H7 (cell line): ENCODE data around the gene C8G. TPM values are rescaled to one million over a fixed set of nuclear protein-coding genes. Genes with fewer than 3 reads are reported as not detected.

ENCODE experiments used
- DNase-seq: peaks from one replicate; pipeline ENCODE4 v3.0.0; 2012
- H3K27me3 ChIP-seq: 2 replicates; pipeline ENCODE4 v1.6.0; 2011; ENCODE audit warnings: mild to moderate bottlenecking, low read length; ENCODE audit not compliant: control insufficient read depth, insufficient read depth
- H3K36me3 ChIP-seq: replicated peaks from 2 replicates; pipeline ENCODE4 v1.5.1; 2011; ENCODE audit warnings: low read length; ENCODE audit not compliant: control insufficient read depth, insufficient read depth
- H3K4me3 ChIP-seq: 2 replicates; pipeline ENCODE4 v1.5.1; 2011; ENCODE audit warnings: low read depth, mild to moderate bottlenecking, control low read depth, low read length, moderate library complexity; ENCODE audit not compliant: insufficient read depth
- total RNA-seq: library from RNA; depleted of rRNA; stranded (reverse); fragments of >200 nt; shearing (Covaris generic); gene quantifications from 2 replicates; pipeline ENCODE4 v1.2.3, GENCODE V29; 2014

The C8G gene
- total RNA-seq, 1 experiment from 2014 or later, result not detected

DNA sequence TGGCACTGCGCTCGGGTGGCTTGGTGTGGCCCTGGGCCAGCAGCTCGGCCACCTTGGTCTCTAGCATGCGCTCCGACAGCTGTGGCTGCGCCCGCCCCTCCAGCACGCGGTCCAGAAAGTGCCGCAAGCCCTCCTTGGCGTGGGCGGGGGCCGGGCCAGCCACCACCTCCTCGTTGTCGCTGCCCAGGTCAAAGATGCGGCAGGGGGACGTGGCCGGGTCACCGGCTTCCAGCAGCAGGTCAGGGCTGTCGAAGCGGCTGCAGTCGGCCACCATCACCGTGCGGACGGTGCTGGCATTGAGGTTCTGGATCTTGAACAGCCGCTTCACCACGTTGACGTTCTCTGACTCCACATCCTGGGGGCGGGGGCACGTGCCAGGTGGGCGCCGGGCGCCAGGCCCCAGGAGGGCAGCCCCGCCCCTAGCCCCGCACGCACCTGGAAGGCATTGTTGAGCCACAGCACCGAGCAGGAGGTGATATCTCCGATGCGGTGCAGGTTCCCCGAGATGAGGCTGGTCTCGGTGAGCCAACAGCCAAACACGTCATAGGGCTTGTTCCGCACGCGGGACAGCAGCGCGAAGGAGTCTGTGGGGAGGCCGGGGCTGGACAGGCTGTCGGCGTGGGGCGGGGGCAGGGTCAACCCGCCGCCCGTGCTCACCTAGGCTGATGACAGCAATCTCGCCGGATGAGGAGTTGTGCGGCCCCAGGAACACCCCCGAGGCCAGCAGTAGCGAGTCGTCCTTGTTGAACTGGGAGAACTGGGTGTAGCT is 2.7 kb upstream of the C8G start:
- no peaks in the 10 kb centered on the region for H3K27me3 ChIP-seq
- H3K4me3 ChIP-seq, result no peak overlapping the region
- peak; percentile 64 for DNase-seq
- H3K36me3 ChIP-seq, result peaks cover 5% of the 10 kb centered on the region

DNA sequence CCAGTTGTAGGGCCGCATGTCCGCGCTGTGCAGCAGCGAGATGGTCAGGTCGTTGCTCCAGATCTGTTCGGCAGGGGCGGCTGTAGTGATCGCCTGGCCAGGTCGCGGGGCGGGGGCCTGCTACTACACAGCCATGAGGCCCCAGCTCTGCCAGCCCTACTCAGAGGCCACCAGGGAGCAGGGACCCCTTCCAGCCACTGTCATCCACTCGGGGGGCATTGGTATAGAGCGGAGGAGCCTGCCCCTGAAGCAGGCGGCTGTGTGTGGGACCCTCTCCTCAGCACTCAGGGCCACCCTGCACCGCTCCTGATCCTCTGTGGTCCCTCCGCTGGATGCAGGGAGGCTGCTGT is 2.2 kb upstream of the C8G start:
- no peak for DNase-seq
- H3K36me3 ChIP-seq, result peaks cover 5% of the 10 kb centered on the region
- H3K27me3 ChIP-seq, result no peaks in the 10 kb centered on the region
- no peak overlapping the region for H3K4me3 ChIP-seq

DNA sequence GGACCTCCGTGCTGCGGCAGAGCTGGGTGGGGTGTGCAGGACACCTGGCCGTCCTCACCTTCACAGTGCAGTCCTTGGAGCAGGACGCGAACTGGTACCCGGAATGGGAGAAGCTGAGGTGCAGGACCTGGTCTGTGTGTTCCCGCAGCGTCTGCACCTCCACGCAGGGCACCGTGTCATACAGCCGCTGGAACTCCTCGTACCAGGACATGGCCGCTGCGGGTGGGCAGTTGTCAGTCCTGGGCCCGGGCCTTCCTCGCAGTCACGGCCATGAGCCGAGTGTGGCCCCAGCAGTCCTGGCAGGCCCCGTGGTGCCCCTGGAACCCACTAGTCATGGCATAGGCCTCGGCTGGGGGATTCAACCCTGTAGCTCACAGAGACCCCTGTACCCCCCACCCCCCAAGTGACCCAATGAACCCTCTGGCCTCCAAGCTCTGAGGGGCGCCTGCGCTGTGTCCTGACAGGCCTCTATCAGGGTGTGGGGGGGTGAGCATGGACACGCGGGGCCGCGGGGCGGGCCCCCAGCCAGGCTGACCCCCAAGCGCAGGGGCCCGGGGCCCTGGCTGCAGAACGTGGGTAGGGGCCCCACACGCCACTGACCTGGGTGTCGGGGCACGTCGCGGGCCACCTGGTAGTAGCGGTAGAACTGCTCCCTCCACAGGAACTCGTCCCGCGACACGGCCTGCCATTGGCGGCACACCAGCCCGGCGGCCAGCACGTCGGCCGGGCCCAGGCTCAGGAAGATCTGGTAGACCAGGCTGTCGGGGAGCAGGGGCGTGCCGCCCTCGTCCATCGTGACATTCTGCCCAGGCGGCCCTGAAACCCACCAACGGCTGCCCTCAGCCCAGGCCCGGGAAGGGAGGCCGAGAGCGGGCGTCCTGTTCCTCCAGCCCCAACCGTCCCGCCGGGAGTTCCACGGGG is 1.5 kb upstream of the C8G start:
- H3K4me3 ChIP-seq, result peak overlapping the region; percentile 75
- peak; percentile 92 for DNase-seq
- H3K36me3 ChIP-seq, result peaks cover 5% of the 10 kb centered on the region
- no peaks in the 10 kb centered on the region for H3K27me3 ChIP-seq

DNA sequence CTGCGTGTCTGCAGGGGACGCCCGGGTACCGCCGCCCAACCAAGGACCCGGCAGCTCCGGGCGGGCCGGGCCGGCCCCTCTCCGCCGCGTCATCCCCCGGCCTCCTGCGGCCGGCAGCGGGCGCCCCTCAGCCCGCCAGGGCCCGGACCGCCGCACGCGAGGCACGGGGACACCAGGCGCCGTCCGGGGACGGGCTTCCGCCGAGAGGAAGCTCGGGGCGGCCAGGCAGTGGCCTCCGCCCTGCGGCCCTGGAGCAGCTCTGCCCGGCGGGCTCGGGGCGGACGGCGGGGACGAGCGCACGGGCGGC is 878 bp upstream of the C8G start:
- no peaks in the 10 kb centered on the region for H3K27me3 ChIP-seq
- peaks cover 5% of the 10 kb centered on the region for H3K36me3 ChIP-seq
- peak overlapping the region; percentile 75 for H3K4me3 ChIP-seq
- no peak for DNase-seq

DNA sequence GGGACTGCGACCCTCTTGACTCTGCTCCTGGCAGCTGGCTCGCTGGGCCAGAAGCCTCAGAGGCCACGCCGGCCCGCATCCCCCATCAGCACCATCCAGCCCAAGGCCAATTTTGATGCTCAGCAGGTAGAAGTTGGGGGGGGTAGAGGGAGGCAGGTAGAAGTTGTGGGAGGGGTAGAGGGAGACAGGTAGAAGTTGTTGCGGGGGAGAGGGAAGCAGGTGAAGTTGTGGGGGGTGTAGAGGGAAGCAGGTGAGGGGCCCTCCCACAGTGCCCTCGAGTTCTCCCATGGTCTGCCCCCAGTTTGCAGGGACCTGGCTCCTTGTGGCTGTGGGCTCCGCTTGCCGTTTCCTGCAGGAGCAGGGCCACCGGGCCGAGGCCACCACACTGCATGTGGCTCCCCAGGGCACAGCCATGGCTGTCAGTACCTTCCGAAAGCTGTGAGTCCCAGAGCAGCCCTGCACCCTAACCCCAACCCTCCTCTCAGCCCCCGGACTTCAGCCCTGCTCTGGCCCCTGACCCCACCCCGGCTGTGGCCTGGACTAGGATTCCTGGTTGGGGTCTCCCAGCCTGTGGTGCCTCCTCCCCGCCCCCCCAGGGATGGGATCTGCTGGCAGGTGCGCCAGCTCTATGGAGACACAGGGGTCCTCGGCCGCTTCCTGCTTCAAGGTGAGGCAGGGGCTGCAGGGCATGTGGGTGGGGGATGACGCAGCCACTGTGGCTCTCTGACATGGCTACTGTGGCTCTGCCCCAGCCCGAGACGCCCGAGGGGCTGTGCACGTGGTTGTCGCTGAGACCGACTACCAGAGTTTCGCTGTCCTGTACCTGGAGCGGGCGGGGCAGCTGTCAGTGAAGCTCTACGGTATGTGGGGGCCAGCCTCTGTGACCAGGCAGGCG is 537 bp downstream of the C8G start:
- DNase-seq, result peak; percentile 67
- no peaks in the 10 kb centered on the region for H3K27me3 ChIP-seq
- no peak overlapping the region for H3K4me3 ChIP-seq
- peaks cover 3% of the 10 kb centered on the region; the same call in 1 of the 2 replicates for H3K36me3 ChIP-seq

DNA sequence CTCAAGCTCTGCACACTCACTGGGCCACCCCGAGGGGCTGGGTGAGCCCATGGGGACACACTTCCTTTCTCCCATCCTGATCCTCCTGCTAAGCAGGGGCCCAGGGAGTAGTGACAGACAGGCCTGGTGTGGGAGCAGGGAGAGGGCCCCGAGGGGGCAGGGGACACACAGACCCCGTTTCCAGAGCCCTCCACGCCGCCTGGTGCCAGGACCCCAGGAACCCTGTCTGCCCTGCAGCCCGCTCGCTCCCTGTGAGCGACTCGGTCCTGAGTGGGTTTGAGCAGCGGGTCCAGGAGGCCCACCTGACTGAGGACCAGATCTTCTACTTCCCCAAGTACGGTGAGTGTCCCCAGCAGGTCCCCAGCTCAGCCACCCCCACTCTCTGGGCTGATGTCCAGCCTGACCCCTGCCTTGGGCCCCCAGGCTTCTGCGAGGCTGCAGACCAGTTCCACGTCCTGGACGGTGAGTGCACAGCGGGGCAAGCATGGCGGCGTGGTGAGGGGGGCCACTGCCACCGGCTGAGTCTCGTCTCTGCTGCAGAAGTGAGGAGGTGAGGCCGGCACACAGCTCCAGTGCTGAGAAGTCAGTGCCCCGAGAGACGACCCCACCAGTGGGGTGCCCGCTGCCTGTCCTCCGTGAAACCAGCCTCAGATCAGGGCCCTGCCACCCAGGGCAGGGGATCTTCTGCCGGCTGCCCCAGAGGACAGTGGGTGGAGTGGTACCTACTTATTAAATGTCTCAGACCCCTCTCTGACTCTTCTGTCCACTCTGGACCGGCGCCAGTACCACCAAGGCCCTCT is 1.4 kb downstream of the C8G start:
- DNase-seq, result no peak

DNA sequence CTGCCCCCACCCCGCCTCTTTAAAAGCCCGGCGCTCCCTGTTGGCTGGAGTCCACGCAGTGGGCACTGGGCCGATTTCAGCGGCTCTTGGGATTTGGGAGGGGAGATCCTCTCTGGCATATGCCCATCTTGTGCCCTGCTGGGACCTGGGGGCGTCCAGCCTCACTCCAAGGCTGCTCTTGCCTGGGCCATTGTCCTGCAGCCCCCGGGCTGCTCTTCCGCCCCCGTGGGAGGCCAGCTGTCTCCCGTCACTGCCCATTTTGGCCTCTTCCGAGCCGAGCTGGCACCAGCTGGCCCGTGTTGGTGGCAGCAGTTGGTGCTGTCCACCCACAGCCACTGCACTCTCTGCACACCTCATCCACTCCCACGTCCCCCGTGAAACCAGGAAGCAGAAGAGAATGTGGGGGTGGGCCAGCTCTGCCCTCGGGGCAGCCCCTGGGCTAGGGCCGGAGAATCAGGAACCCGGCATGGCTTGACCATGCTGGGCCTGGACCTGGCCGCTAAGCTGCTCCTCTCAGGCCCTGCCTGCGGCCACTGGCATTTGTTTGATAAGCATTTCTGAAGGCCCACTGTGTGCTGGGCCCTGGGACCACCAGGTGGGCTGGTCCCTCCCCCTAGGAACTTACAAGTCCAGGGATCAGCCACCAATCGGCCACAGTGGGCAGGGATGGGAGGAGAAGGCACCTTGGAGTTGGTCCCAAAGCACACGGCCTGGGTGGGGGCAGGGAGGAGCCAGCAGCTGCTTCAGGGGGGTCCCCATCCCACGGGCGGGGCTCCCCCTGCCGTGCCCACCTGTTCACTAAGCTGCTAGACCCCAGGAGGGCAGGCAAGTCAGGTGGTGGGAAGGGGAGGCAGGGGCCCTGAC is 2.2 kb downstream of the C8G start:
- H3K27me3 ChIP-seq, result no peaks in the 10 kb centered on the region
- no peak overlapping the region for H3K4me3 ChIP-seq
- DNase-seq, result no peak
- H3K36me3 ChIP-seq, result no peaks in the 10 kb centered on the region; the same call in 1 of the 2 replicates

More for the DNA sequence above, 1.4 kb downstream of the C8G start:
- H3K36me3 ChIP-seq, result peaks cover 3% of the 10 kb centered on the region; the same call in 1 of the 2 replicates
- H3K27me3 ChIP-seq, result no peaks in the 10 kb centered on the region
- no peak overlapping the region for H3K4me3 ChIP-seq

DNA sequence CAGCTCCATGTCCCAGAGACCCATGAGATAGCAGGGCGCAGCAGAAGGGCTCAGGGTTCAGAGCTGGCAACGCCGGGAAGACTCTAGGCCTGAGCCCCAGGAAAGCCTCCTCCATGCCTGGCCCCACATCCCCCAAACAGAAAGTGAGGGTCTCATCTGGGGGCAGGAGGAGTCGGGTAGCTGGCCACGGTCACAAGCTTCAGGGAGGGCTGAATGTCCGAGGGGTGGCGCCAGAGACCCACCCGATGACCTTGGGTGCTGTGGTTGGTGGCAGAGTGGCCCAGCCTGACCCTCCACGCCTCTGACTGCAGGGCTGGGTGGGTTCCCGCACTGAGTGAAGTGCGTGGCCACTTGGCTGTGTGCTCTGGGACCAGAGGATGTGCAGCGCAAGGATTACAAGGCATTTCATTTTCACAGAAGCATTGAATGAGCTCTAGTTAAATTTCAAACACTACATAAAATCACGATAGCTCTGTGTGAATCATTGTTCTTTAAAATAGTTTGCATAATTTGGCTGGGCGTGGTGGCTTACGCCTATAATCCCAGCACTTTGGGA is 3.0 kb downstream of the C8G start:
- peak; percentile 92 for DNase-seq
- no peaks in the 10 kb centered on the region for H3K36me3 ChIP-seq
- no peaks in the 10 kb centered on the region for H3K27me3 ChIP-seq
- no peak overlapping the region for H3K4me3 ChIP-seq

DNA sequence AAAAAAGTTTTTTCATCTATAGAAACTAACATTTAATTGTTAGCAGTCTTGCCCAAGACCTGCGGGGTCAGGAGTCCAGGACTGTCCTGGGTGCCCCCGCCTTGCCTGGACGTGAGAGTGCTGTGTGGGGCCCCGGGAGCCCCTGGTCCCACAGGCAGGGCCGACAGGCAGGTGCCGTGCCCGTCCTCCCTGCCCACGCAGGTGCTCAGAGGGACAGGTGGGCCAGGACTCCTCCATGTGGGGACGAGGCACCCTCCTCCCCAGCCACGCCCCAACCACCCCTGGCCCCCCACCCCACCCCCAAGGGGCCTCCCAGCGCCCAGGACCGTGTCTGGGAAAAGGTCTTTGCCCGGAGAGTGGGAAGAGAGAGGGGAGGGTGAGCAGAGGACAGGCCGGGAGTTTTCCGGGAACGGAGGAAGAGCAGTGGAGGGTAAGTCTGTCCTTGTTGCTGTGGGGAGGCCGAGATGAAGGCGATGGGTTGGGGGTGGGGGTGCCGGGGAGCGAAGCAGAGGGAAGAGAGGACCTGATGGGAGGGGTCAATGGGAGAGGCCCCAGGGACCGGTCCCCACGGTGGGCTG is 4.3 kb downstream of the C8G start:
- H3K4me3 ChIP-seq, result peak overlapping the region; percentile 75
- no peak for DNase-seq
- no peaks in the 10 kb centered on the region for H3K27me3 ChIP-seq
- H3K36me3 ChIP-seq, result no peaks in the 10 kb centered on the region

DNA sequence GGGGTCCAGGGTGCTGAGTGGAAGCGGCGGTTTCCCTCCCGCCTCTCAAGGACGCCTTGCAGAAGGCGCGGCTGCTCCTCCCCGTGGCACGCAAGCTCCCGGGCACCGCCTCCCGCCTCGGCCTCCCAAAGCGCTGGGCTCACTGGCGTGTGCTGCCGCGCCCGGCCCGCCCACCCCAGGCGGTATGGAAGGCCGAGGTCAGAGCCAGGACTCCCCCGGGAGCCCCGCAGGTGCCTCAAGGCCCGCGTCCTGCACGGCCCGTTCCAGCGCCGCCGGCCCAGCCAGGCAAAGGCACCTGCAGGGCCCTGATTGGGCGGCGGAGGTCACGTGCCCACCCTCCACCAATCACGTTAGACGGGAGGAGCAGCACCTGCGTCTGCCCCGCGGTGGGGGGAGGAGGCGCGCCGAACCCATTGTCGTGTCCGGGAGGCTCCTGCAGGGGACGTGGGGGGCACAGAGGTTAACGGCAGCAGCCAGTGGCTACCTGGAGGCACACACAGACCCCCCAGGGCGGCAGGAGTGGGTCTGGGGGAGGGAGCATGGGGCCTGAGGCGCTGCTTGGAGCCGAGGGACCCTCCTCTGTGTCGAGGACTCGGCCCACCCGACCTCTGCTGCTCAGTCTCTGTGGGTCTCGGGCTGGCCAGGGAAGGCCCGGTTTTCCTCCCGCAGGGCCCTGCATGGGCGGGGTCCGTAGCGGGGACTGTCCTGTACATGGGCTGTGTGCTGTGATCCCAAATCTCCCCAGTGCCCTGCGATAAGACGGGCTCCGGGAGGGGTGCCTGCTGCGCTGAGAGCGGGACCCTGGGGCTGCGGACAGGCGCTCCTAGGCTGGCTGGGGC is 5.0 kb downstream of the C8G start:
- Histone ChIP-seq H3K27me3 (no peaks in the 10 kb centered on the region), H3K36me3 (no peaks in the 10 kb centered on the region), H3K4me3 (peak overlapping the region; percentile 75)
- DNase-seq, result peak; percentile 100

DNA sequence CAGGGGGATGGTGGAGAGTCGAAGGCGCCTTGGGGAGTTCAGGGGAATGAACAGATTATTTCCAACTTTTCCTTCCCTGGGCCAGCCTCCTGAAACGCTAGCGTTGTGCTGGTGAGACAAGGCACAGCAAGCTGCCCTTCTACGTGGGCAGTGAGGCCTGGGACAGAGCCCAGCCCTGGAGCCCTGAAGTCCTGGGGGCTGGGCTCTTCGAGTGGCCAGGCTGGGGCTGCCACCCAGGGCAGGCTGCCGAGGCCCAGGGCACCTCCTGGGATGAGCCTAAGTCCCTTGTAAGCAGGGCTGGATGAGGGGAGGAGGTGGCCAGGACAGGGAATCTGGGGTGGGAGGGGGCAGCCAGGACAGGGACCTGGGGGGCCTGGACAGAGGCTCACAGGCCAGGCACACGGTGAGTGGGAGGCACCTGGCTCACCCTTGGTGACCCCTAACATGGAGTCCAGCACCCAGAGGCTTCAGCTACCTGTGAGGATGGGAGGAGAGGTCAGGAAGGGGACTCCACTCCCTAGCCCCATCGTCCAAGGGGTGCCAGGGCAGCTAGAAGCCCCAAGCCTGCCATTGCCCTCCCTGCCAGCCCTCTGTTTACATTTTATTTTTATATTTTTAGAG is 5.7 kb downstream of the C8G start:
- Histone ChIP-seq H3K4me3 (peak overlapping the region; percentile 75), H3K27me3 (no peaks in the 10 kb centered on the region), H3K36me3 (no peaks in the 10 kb centered on the region)
- no peak for DNase-seq
